H1 (cell line): ENCODE results near the gene TXNIP. TPM values are rescaled to one million over a fixed set of nuclear protein-coding genes. Genes with fewer than 3 reads are reported as not detected.

Source experiments
- polyA plus RNA-seq, 7 experiments: library from polyadenylated mRNA; depleted of rRNA in 3 of 7; stranded (reverse) in 5 of 7; unstranded in 2 of 7; fragments of >200 nt in 5 of 7; fragments of 200-250 nt in 2 of 7; gene quantifications; 1 replicate in 5 of 7; 2 replicates in 1 of 7; 4 replicates in 1 of 7; pipeline versions ENCODE4 v1.2.1 to v1.2.3, GENCODE V29; 2011 to 2013; ENCODE audit warnings: missing spikeins in 2 of 7, mixed read lengths in 2 of 7
- total RNA-seq: library from RNA; stranded (reverse); fragmentation: NEBNext Ultra II Directional; extraction: Animal tissue kit (Norgen Biotek cat#: 25700); gene quantifications from 2 replicates; pipeline ENCODE4 v1.2.1, GENCODE V29; 2021
- TF ChIP-seq, protein P1 (sequence below): IDR thresholded peaks from 2 replicates; pipeline ENCODE4 v1.6.1; 2011; ENCODE audit warnings: low read depth, mild to moderate bottlenecking, low read length; ENCODE audit not compliant: insufficient read depth

Gene TXNIP
- total and polyA plus RNA-seq, 2 of the 8 experiments (the other 6 are each of a cell fraction or from before 2014, with no cell fraction given): 12.3 to 56.8 TPM

DNA sequence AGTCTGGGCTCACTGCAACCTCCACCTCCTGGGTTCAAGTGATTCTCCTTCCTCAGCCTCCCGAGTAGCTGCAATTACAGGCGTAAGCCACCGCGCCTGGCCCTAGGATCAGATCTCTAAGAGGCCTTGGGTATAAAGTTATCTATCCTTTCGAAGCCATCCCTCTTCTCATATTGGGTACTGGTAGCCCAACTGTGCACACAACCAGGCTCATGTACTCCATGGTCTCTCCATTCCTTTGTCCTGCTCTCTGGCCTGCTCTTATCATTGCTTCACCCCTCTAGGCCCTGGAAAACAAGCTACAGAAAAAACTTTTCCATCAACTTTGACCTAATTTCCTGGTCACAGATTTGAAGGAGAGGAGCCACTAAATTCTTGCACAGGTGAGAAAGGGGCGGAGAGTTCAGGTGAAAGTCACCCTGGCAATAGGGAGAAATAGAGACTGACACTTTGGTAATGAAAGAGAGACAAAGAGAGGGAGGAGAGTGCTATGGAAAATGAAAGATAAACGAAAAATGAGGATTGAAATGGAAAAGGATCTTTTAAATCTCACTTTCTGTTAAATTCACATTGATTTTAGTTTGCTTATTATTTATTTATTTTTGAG is 6.0 kb downstream of the TXNIP start (continued):
- TF ChIP-seq, protein P1, sequence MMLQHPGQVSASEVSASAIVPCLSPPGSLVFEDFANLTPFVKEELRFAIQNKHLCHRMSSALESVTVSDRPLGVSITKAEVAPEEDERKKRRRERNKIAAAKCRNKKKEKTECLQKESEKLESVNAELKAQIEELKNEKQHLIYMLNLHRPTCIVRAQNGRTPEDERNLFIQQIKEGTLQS: no peak
